Measurements from ENCODE around the gene MMP14.
"Not testable (repeated sequence)": the region's sequence is repeated elsewhere in the genome, so short reads cannot be mapped to it uniquely, and the experiment has no call there.

MMP14 gene

GRCh38 chr14:22814941-22815713, 21.3 kb upstream of the MMP14 start, which contains the start of gene SLC7A7:
TSS of gene SLC7A7 (minus strand) at chr14:22815435. CDS start at chr14:22813398, 2,037 bp downstream.
- DNase-seq (ENCODE audit: low read depth) = no peak

- no peak for DNase-seq (ENCODE audit: low read depth)
Observed at GRCh38 chr14:22819151-22819988, 17.0 kb upstream of the MMP14 start.

GRCh38 chr14:22820731-22821130, 15.7 kb upstream of the MMP14 start:
- DNase-seq (ENCODE audit: low read depth) = no peak

- no peak for DNase-seq (ENCODE audit: low read depth)
Observed at GRCh38 chr14:22821193-22822015, 15.0 kb upstream of the MMP14 start.

- no peak for DNase-seq (ENCODE audit: low read depth)
Observed at GRCh38 chr14:22822016-22822570, 14.3 kb upstream of the MMP14 start.

- peak; percentile 37 for DNase-seq (ENCODE audit: low read depth)
Observed at GRCh38 chr14:22822571-22823098, 13.8 kb upstream of the MMP14 start.

- no peak for DNase-seq (ENCODE audit: low read depth)
Observed at GRCh38 chr14:22824711-22825359, 11.6 kb upstream of the MMP14 start.

GRCh38 chr14:22829076-22829660, 7.2 kb upstream of the MMP14 start:
- DNase-seq (ENCODE audit: low read depth) = not testable (repeated sequence)

- DNase-seq (ENCODE audit: low read depth) = peak; percentile 84
Observed at GRCh38 chr14:22829661-22830442, 6.5 kb upstream of the MMP14 start, which contains the start of gene MRPL52. TSS of gene MRPL52 (plus strand) at chr14:22829887. CDS start at chr14:22829913, 26 bp downstream.

- DNase-seq (ENCODE audit: low read depth) = no peak
Observed at GRCh38 chr14:22830443-22831010, 5.9 kb upstream of the MMP14 start.

GRCh38 chr14:22835505-22835904, 880 bp upstream of the MMP14 start:
- no peak for DNase-seq (ENCODE audit: low read depth)

GRCh38 chr14:22837114-22837749, 847 bp downstream of the MMP14 start:
- DNase-seq (ENCODE audit: low read depth) = no peak

- no peak for DNase-seq (ENCODE audit: low read depth)
Observed at GRCh38 chr14:22837750-22838538, 1.6 kb downstream of the MMP14 start.

GRCh38 chr14:22838631-22839041, 2.3 kb downstream of the MMP14 start:
- DNase-seq (ENCODE audit: low read depth) = no peak

GRCh38 chr14:22839159-22839779, 2.9 kb downstream of the MMP14 start:
- no peak for DNase-seq (ENCODE audit: low read depth)

- no peak for DNase-seq (ENCODE audit: low read depth)
Observed at GRCh38 chr14:22841311-22841710, 4.9 kb downstream of the MMP14 start.

- DNase-seq (ENCODE audit: low read depth) = no peak
Observed at GRCh38 chr14:22841769-22842168, 5.4 kb downstream of the MMP14 start.

Measured in stimulated activated CD8-positive, alpha-beta memory T cell treated with anti-CD3 and anti-CD28 coated beads, Interleukin-15, amount 100 ng/mL, for 1 hour (primary cell).